Activated CD8-positive, alpha-beta memory T cell treated with anti-CD3 and anti-CD28 coated beads for 36 hours (primary cell): ENCODE results near the gene CDHR4. TPM values are rescaled to one million over a fixed set of nuclear protein-coding genes. Genes with fewer than 3 reads are reported as not detected.

Experiments used
- CTCF ChIA-PET: fragments of 350-600 bp; sonication (Branson Sonifier 250); formaldehyde crosslinking; loops from one replicate; lab custom pipeline; 2021; ENCODE audit warnings: antibody characterized with exemption; lab: Charles Lee
- POLR2A ChIA-PET: fragments of 350-600 bp; sonication (Branson Sonifier 250); formaldehyde crosslinking; loops from one replicate; lab custom pipeline; 2021; ENCODE audit warnings: antibody characterized with exemption; lab: Charles Lee
- total RNA-seq, 2 experiments: library from RNA; stranded (reverse); gene quantifications; one replicate each; pipeline ENCODE4 v1.2.3, GENCODE V29; 2021

Gene CDHR4
- total RNA-seq, 2 experiments from 2014 or later = not detected

GRCh38 chr3:49805897-49806701 lies 6.4 kb upstream of the CDHR4 start:
- CTCF ChIA-PET = interaction anchor here (1.6 to 5.8 kb wide), 2 partner anchors 9 to 32 kb away, joined by 3 to 40 read pairs; no protein-coding TSS in a partner anchor
- POLR2A ChIA-PET = interaction anchor here (0.7 to 1.2 kb wide), 2 partner anchors 20 to 33 kb away, joined by 3 read pairs; partner anchors contain the start of gene IP6K1

- CTCF ChIA-PET = interaction anchor here (0.5 to 5.8 kb wide), 8 partner anchors 8 to 239 kb away, joined by 3 to 40 read pairs (median 4); partner anchors contain the start of genes AMIGO3 and UBA7
- POLR2A ChIA-PET = interaction anchor here (0.5 to 0.7 kb wide), 2 partner anchors 34 to 709 kb away, joined by 3 read pairs; no protein-coding TSS in a partner anchor
Measured at GRCh38 chr3:49805367-49805782, 5.7 kb upstream of the CDHR4 start.

GRCh38 chr3:49804141-49805041 lies 4.7 kb upstream of the CDHR4 start:
- ChIA-PET POLR2A (interaction anchor here (0.6 to 2.6 kb wide), 5 partner anchors 9 to 396 kb away, joined by 3 to 10 read pairs (median 3); partner anchors contain the start of genes IP6K1 and UBA7), CTCF (interaction anchor here (0.5 to 5.8 kb wide), 11 partner anchors 9 to 240 kb away, joined by 3 to 60 read pairs (median 7); partner anchors contain the start of genes AMIGO3 and UBA7)

GRCh38 chr3:49803465-49804140 lies 3.9 kb upstream of the CDHR4 start:
- POLR2A ChIA-PET = interaction anchor here (0.9 to 2.6 kb wide), 6 partner anchors 10 to 145 kb away, joined by 3 to 10 read pairs (median 3); partner anchors contain the start of genes IP6K1, TRAIP and UBA7

GRCh38 chr3:49802719-49803464 lies 3.2 kb upstream of the CDHR4 start, which contains the start of gene INKA1:
TSS of gene INKA1 (plus strand) at chr3:49803261. CDS start at chr3:49803393, 132 bp downstream.
- ChIA-PET POLR2A (interaction anchor here (0.7 to 2.6 kb wide), 7 partner anchors 10 to 145 kb away, joined by 3 to 10 read pairs (median 3); partner anchors contain the start of genes IP6K1, TRAIP and UBA7), CTCF (interaction anchor here (0.6 to 3.4 kb wide), 21 partner anchors 8 to 269 kb away, joined by 3 to 60 read pairs (median 4); partner anchors contain the start of genes IP6K1 and UBA7)

More at GRCh38 chr3:49803465-49804140, 3.9 kb upstream of the CDHR4 start:
- CTCF ChIA-PET = interaction anchor here (0.6 to 3.4 kb wide), 17 partner anchors 7 to 269 kb away, joined by 3 to 60 read pairs (median 4); partner anchors contain the start of genes IP6K1 and UBA7

- ChIA-PET POLR2A (no interaction called here), CTCF (interaction anchor here (1.0 to 3.0 kb wide), 4 partner anchors 18 to 122 kb away, joined by 4 to 60 read pairs (median 4); no protein-coding TSS in a partner anchor)
Measured at GRCh38 chr3:49801160-49801559, 1.5 kb upstream of the CDHR4 start.

GRCh38 chr3:49799105-49799504 lies 568 bp downstream of the CDHR4 start:
- ChIA-PET POLR2A (no interaction called here), CTCF (interaction anchor here (1.1 to 1.8 kb wide), 3 partner anchors 12 to 260 kb away, joined by 3 to 7 read pairs (median 3); no protein-coding TSS in a partner anchor)

- POLR2A ChIA-PET = no interaction called here
- CTCF ChIA-PET = no interaction called here
Measured at GRCh38 chr3:49794926-49795905, 4.5 kb downstream of the CDHR4 start.

GRCh38 chr3:49794431-49794830 lies 5.2 kb downstream of the CDHR4 start:
- CTCF ChIA-PET = interaction anchor here (1.0 kb wide), 1 partner anchor 8 kb away, joined by 3 read pairs; no protein-coding TSS in a partner anchor
- POLR2A ChIA-PET = no interaction called here

GRCh38 chr3:49793486-49794085 lies 6.1 kb downstream of the CDHR4 start:
- CTCF ChIA-PET = interaction anchor here (1.0 kb wide), 1 partner anchor 8 kb away, joined by 3 read pairs; no protein-coding TSS in a partner anchor
- POLR2A ChIA-PET = no interaction called here

GRCh38 chr3:49792371-49793150 lies 7.1 kb downstream of the CDHR4 start:
- ChIA-PET CTCF (no interaction called here), POLR2A (no interaction called here)

- ChIA-PET CTCF (interaction anchor here (1.2 kb wide), 1 partner anchor 47 kb away, joined by 5 read pairs; no protein-coding TSS in a partner anchor), POLR2A (interaction anchor here (0.5 kb wide), 1 partner anchor 95 kb away, joined by 3 read pairs; no protein-coding TSS in a partner anchor)
Measured at GRCh38 chr3:49791571-49791970, 8.1 kb downstream of the CDHR4 start.

- ChIA-PET CTCF (interaction anchor here (0.7 to 1.4 kb wide), 3 partner anchors 12 to 137 kb away, joined by 3 to 8 read pairs (median 5); partner anchors contain the start of gene INKA1), POLR2A (interaction anchor here (0.7 to 0.9 kb wide), 3 partner anchors 11 to 107 kb away, joined by 3 to 5 read pairs (median 3); no protein-coding TSS in a partner anchor)
Measured at GRCh38 chr3:49790626-49791411, 8.9 kb downstream of the CDHR4 start.

GRCh38 chr3:49788056-49788455 lies 11.6 kb downstream of the CDHR4 start:
- POLR2A ChIA-PET = no interaction called here
- CTCF ChIA-PET = interaction anchor here (1.1 to 1.3 kb wide), 2 partner anchors 15 to 249 kb away, joined by 3 to 4 read pairs; partner anchors contain the start of gene INKA1
